ENCODE measurements around the gene SKA3. TPM values are rescaled to one million over a fixed set of nuclear protein-coding genes. Genes with fewer than 3 reads are reported as not detected.
A peak's percentile ranks its signal among the peaks of the same experiment; 100 is the strongest.
"Not testable (repeated sequence)": the region's sequence is repeated elsewhere in the genome, so short reads cannot be mapped to it uniquely, and the experiment has no call there.

The SKA3 gene
- total RNA-seq = 1 to 10 TPM in 1 of 4 donors, under 1 TPM in 3; 0.14 to 1.5 (median 0.32) TPM
- under 1 TPM; 0.11 to 0.25 (median 0.21) TPM for polyA plus RNA-seq
- long read RNA-seq, donor 1 = 0 reads
- long read RNA-seq, donor 2 = 0 reads

DNA sequence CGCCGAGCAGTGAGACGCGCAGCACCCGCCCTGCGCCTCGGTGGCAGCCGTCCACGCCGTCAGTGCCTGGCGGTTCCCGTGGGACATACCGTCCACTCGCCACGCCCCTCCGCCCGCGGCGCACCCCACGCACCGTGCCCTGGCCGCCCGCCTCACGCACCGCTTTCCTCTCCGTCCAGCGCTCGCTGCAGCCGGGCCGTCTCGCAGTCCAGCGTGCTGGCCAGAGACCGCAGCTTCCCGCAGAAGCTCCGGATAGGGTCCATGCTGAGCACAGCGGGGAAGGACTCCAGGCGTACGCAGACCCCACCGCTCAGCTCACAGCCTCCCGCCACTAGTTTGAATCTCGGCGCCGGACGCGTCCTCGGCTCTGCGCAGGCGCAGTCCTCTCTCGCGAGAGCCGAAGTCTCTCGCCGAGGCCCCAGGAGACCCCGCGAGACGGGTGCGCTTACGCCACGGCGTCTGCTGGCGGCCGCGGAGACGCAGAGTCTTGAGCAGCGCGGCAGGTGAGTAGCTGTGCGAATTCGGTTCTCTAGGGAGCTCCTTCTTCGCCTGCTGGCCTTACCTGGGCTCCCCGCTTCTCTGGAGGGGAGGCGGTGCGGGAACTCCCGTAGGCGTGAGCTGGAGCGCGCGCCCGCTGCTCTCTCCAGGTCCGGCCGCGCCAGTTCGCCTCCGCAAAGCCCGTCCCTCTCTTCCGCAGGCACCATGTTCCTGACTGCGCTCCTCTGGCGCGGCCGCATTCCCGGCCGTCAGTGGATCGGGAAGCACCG, at the start of gene SKA3, which contains the start of gene MRPL57:
Gene SKA3 (minus strand): TSS at position 338 of the 767 bp plus-strand sequence. CDS start 75 bp downstream, at position 263.
Gene MRPL57 (plus strand): TSS at position 444 of the 767 bp plus-strand sequence. CDS start 259 bp downstream, at position 703.
- Histone ChIP-seq H3K9me3 (no peaks in the 10 kb centered on the region), H3K27me3 (ENCODE audit: insufficient read depth in 3 of 3, low read length in 2 of 3) (no peaks in the 10 kb centered on the region), H3K36me3 (ENCODE audit: insufficient read depth in 1 of 2, low read depth in 1 of 2) (no peaks in the 10 kb centered on the region), H3K27ac (peak within 1 kb of the TSS; percentile 98), H3K4me1 (peaks cover 17% of the 10 kb centered on the region), H3K4me3 (peak within 1 kb of the TSS; percentile 100)
- ATAC-seq (peak; percentile 99), DNase-seq (peak; percentile 92 to 96)
- TF ChIP-seq CTCF (IDR thresholded peaks at IDR 0.05) = no peak
- 0 to 1% (median 0%) methylated on average over 84 to 93 of the region's 93 CpGs for WGBS, 3 donors
- intact Hi-C loops (cut with DNase I) = loop anchor here in 1 of 2 donors (2.0 to 5.0 kb wide), 2 partner anchors 234 to 301 kb away; no protein-coding TSS in a partner anchor

DNA sequence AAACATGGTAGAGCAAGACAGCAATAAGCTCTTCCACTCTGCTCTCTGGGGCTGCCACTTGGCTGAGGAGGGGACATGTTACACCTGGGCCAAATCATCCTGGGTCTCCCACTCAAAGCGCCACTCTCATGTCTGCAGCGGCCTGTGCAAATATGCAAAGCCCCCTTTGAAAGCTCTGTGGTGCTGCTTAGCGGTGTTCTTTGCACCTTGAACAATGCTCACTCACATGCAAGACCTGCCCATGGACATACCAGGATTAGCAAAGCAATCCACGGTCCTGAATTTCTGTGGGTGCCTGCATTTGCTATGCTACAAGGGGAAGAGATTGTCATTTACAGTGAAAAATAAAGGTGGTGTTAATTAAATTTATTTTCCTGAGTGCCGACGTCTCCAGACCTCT, 48.7 kb upstream of the SKA3 start:
- no peak for ATAC-seq
- no peak for DNase-seq
- Histone ChIP-seq H3K27me3 (ENCODE audit: insufficient read depth in 3 of 3, low read length in 2 of 3) (peaks cover 0 to 1% (median 0%) of the 10 kb centered on the region in 3 donors), H3K4me1 (no peaks in the 10 kb centered on the region), H3K9me3 (peaks cover 6% of the 10 kb centered on the region), H3K27ac (no peak overlapping the region), H3K4me3 (no peak overlapping the region), H3K36me3 (ENCODE audit: insufficient read depth in 1 of 2, low read depth in 1 of 2) (no peaks in the 10 kb centered on the region)
- 77 to 83% (median 83%) methylated on average over 6 of the region's 6 CpGs for WGBS, 3 donors
- TF ChIP-seq CTCF (IDR thresholded peaks at IDR 0.05) = no peak
- intact Hi-C loops (cut with DNase I) = no loop called here

DNA sequence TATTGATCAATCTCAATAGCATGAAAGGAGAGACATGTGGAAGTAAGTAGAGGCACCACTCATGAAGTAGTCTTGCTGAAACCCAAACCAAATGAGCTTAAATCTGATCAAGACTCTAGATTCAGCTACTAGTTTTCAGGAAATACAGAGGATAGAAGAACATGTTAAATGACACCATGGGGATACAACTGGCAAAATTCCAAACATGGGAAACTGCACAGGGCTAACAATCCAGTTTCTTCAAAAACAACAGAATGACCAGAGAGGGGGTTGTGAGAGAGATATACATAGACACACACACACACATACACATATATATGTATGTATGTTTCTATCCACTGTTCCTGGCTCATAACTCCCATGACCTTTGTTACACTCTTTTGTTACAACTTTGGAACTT, 44.9 kb upstream of the SKA3 start:
- TF ChIP-seq CTCF (IDR thresholded peaks at IDR 0.05) = no peak
- H3K4me3 ChIP-seq = no peak overlapping the region
- ATAC-seq (no peak), DNase-seq (no peak)
- peaks cover 6% of the 10 kb centered on the region for H3K9me3 ChIP-seq
- peaks cover 0 to 1% (median 0%) of the 10 kb centered on the region in 3 donors for H3K27me3 ChIP-seq (ENCODE audit: insufficient read depth in 3 of 3, low read length in 2 of 3)
- intact Hi-C loops (cut with DNase I) = no loop called here
- H3K36me3 ChIP-seq (ENCODE audit: insufficient read depth in 1 of 2, low read depth in 1 of 2) = no peaks in the 10 kb centered on the region
- no peak overlapping the region for H3K27ac ChIP-seq
- no peaks in the 10 kb centered on the region for H3K4me1 ChIP-seq

DNA sequence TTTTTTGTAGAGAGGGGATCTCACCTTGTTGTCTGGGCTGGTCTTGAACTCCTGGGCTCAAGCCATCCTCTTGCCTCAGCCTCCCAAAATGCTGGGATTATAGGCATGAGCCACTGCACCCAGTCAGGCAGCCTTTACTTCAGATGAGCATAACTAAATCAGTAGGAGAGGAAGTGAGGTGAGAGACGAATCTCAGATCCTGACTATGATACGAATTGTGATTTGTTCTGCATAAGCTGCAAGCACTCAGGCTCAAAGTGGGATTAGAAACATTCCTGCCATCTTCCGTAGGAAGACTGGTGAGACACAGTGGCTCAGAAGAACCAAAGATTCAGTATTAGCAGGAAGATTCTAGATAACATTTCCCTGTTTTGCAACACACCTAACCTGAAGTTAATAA, 43.4 kb upstream of the SKA3 start:
- H3K9me3 ChIP-seq; H3K4me3 ChIP-seq; intact Hi-C loops (cut with DNase I); H3K27ac ChIP-seq; H3K36me3 ChIP-seq (ENCODE audit: insufficient read depth in 1 of 2, low read depth in 1 of 2); H3K4me1 ChIP-seq; ATAC-seq; H3K27me3 ChIP-seq (ENCODE audit: insufficient read depth in 3 of 3, low read length in 2 of 3); DNase-seq: not testable (repeated sequence)
- 43 to 46% (median 45%) methylated on average over 3 of the region's 3 CpGs for WGBS, 3 donors

GRCh38 chr13:21219036-21219381, 42.7 kb upstream of the SKA3 start:
- no peak for DNase-seq
- peaks cover 6% of the 10 kb centered on the region for H3K9me3 ChIP-seq
- no peak for TF ChIP-seq CTCF (IDR thresholded peaks at IDR 0.05)
- no peaks in the 10 kb centered on the region for H3K4me1 ChIP-seq
- H3K27ac ChIP-seq = no peak overlapping the region
- H3K36me3 ChIP-seq (ENCODE audit: insufficient read depth in 1 of 2, low read depth in 1 of 2) = no peaks in the 10 kb centered on the region
- no peak for ATAC-seq
- peaks cover 0 to 5% (median 0%) of the 10 kb centered on the region in 3 donors for H3K27me3 ChIP-seq (ENCODE audit: insufficient read depth in 3 of 3, low read length in 2 of 3)
- 67 to 71% (median 68%) methylated on average over 3 of the region's 3 CpGs for WGBS, 3 donors
- H3K4me3 ChIP-seq = no peak overlapping the region
- intact Hi-C loops (cut with DNase I) = no loop called here

Measured in psoas muscle (tissue), 8 donors.